ENCODE measurements around the gene CCDC9B.

GRCh38 chr15:40285151-40285550 is 55.6 kb downstream of the CCDC9B start:
- no peak for TF ChIP-seq CTCF (IDR thresholded peaks at IDR 0.05)
- TF ChIP-seq RCOR1 (IDR thresholded peaks at IDR 0.05; ENCODE audit: low read length) = no peak
- no peak for TF ChIP-seq SMC3 (IDR thresholded peaks at IDR 0.05; ENCODE audit: low read depth, low read length)

All from SK-N-SH (cell line).